ENCODE measurements around the gene FOSL2. TPM values are rescaled to one million over a fixed set of nuclear protein-coding genes. Genes with fewer than 3 reads are reported as not detected.

The FOSL2 gene
- total RNA-seq, 4 donors from 2014 or later: 46.2 to 239 (median 207) TPM

DNA sequence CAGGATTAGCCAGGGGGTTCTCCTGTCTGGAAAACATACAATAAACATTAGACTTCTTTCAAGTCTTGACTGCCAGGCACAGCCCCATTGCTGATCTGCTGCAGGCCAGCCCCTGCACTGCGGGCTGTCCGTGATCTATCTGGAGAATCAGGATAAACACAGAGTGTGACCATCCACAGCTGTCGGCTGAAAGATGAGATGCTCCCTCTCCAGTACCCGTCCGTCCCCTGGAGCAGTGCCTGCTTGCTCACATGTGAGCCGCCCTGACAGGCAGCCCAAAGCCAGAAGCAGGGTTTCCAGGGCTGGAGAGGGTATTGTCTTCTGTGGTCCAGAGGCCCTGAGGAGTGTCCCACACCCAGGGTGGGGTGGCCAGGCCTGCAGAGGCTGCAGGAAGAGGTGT is 46.1 kb upstream of the FOSL2 start:
- H3K4me1 ChIP-seq: peaks cover 0 to 17% (median 1%) of the 10 kb centered on the region in 4 donors
- no peak overlapping the region for H3K27ac ChIP-seq
- H3K4me3 ChIP-seq: no peak overlapping the region
- no peaks in the 10 kb centered on the region for H3K27me3 ChIP-seq
- no peaks in the 10 kb centered on the region for H3K36me3 ChIP-seq
- no peak for DNase-seq
- H3K9me3 ChIP-seq: no peaks in the 10 kb centered on the region
- TF ChIP-seq, protein P1, sequence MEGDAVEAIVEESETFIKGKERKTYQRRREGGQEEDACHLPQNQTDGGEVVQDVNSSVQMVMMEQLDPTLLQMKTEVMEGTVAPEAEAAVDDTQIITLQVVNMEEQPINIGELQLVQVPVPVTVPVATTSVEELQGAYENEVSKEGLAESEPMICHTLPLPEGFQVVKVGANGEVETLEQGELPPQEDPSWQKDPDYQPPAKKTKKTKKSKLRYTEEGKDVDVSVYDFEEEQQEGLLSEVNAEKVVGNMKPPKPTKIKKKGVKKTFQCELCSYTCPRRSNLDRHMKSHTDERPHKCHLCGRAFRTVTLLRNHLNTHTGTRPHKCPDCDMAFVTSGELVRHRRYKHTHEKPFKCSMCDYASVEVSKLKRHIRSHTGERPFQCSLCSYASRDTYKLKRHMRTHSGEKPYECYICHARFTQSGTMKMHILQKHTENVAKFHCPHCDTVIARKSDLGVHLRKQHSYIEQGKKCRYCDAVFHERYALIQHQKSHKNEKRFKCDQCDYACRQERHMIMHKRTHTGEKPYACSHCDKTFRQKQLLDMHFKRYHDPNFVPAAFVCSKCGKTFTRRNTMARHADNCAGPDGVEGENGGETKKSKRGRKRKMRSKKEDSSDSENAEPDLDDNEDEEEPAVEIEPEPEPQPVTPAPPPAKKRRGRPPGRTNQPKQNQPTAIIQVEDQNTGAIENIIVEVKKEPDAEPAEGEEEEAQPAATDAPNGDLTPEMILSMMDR (IDR thresholded peaks at IDR 0.05): no peak
- TF ChIP-seq POLR2A (IDR thresholded peaks at IDR 0.05): no peak

DNA sequence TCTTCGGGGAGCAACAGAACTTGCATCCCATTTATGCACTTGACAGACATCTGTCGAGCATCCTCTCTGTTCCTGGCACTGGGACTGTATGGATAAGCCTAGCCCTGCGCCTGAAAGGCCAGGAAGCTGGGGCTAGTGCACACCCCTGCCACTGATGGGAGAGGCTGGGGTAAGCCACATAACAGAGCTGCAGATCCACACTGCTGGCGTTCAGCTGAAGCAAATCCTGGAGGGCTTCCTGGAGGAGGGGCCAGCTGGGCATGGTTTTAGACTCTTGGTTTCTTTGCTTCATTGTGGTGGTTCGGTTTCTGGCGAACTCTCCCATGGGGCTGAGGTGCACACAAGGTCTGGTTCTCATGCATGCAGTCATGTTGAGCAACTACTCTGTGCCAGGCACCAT is 45.5 kb upstream of the FOSL2 start:
- H3K4me1 ChIP-seq: peaks cover 0 to 11% (median 0%) of the 10 kb centered on the region in 4 donors
- no peaks in the 10 kb centered on the region for H3K36me3 ChIP-seq
- no peak overlapping the region for H3K4me3 ChIP-seq
- TF ChIP-seq, protein P1 (IDR thresholded peaks at IDR 0.05): no peak
- H3K27ac ChIP-seq: no peak overlapping the region
- no peak for DNase-seq
- H3K27me3 ChIP-seq: no peaks in the 10 kb centered on the region
- no peaks in the 10 kb centered on the region for H3K9me3 ChIP-seq

DNA sequence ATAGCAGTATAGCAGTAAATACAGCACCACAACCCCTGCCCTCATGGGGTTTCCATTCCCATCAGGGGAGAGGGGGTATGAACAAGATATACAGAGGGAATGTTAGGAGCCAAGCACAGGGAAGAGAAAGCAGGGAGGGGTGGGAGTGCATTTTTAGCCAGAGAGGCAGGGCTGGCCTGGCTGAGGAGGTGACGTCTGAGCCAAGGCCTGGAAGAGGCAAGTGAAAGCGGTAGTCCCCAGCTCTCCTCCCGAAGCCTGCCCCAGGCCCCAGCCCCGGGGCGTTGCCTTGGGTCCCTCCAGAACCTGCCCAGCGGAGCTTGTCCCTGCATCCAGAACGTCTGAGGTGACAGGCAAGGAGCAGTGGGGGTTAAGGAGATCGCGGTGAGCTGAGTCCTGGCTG is 45.1 kb upstream of the FOSL2 start:
- Histone ChIP-seq H3K4me1 (peaks cover 0 to 7% (median 0%) of the 10 kb centered on the region in 4 donors), H3K36me3 (no peaks in the 10 kb centered on the region), H3K4me3 (no peak overlapping the region), H3K27me3 (no peaks in the 10 kb centered on the region), H3K9me3 (no peaks in the 10 kb centered on the region), H3K27ac (no peak overlapping the region)
- TF ChIP-seq POLR2A (IDR thresholded peaks at IDR 0.05): no peak
- TF ChIP-seq, protein P1 (IDR thresholded peaks at IDR 0.05): no peak
- DNase-seq: no peak

DNA sequence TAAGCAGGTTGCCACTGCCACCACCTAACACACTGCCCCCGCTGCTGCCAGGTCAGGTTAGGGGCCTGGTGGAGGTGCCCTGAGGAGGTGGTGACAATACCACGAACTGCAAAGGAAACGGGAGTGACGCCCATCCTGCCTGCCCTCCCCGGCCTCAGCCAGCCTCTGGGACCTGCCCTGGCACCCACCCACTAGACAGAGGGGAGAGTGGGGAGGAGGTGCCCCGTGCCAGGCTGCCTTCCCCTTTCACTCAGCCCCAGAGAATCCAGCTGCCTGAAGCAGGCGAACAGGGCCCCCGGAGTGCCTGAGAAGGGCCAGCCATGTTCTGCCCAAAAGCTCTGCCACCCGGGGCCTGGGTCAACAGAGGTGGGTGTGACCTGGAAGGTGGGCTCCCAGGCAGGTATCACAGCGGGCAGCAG is 44.5 kb upstream of the FOSL2 start:
- no peak overlapping the region for H3K4me3 ChIP-seq
- no peaks in the 10 kb centered on the region for H3K36me3 ChIP-seq
- peak in 1 of 3 donors; percentile 37 for DNase-seq
- no peaks in the 10 kb centered on the region for H3K9me3 ChIP-seq
- H3K27ac ChIP-seq: no peak overlapping the region
- H3K4me1 ChIP-seq: peaks cover 0 to 7% (median 0%) of the 10 kb centered on the region in 4 donors
- TF ChIP-seq POLR2A (IDR thresholded peaks at IDR 0.05): no peak
- TF ChIP-seq, protein P1 (IDR thresholded peaks at IDR 0.05): no peak
- H3K27me3 ChIP-seq: no peaks in the 10 kb centered on the region

DNA sequence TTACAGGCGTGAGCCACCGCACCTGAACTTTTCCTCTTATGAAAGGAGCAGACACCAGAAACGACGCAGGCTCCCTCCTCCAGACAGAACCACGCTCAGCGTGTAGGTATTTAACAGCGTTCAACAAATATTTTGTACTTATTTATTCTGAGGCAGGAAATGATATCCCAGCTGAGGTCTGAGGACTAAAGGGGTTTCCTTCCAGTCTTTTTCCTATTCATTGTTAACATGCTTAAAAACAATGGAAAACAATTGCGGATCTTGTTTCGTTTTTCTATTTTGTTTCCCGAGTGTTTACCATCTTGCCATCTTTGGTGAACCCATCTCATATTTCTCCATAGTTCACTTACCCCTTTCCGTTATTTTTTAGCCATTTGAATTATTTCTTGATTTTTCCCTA is 43.7 kb upstream of the FOSL2 start:
- Histone ChIP-seq H3K4me3 (no peak overlapping the region), H3K36me3 (no peaks in the 10 kb centered on the region), H3K27me3 (no peaks in the 10 kb centered on the region), H3K27ac (no peak overlapping the region), H3K9me3 (no peaks in the 10 kb centered on the region), H3K4me1 (peaks cover 0 to 7% (median 0%) of the 10 kb centered on the region in 4 donors)
- no peak for TF ChIP-seq POLR2A (IDR thresholded peaks at IDR 0.05)
- TF ChIP-seq, protein P1 (IDR thresholded peaks at IDR 0.05): no peak
- DNase-seq: peak in 1 of 3 donors; percentile 13

Data from Peyer's patch (tissue), 4 donors.